Panc1 (cell line): ENCODE data around the gene GALNT9.

Experiments used
- SIN3A ChIP-seq: IDR thresholded peaks from 2 replicates; pipeline ENCODE4 v1.6.1; 2012; ENCODE audit warnings: low read depth, mild to moderate bottlenecking, low read length, moderate library complexity, borderline replicate concordance; ENCODE audit not compliant: insufficient read depth
- TF ChIP-seq, protein P1 (sequence below): fragments of 450-650 bp; IDR thresholded peaks from 2 replicates; pipeline ENCODE4 v1.5.1; 2017; ENCODE audit warnings: mild to moderate bottlenecking

DNA sequence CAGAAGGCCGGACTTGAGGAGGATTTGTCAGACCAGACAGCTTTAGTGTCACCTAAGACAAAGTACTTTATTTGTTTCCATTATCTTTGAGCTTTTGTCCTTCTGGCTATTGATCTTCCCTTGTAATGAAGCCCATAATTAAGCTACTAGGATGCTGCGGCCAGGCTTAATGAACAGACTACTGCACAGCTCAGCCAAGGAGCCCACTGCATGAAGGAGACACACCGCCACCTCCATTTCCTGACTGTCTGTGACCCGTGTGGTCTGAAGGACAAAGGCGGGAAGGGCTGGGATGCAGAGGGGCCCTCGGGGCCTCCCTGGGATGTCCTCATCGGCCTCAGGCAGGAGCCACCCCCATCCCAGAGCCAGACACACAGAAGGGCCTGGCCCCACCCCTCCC lies 31.0 kb upstream of the GALNT9 start:
- TF ChIP-seq, protein P1, sequence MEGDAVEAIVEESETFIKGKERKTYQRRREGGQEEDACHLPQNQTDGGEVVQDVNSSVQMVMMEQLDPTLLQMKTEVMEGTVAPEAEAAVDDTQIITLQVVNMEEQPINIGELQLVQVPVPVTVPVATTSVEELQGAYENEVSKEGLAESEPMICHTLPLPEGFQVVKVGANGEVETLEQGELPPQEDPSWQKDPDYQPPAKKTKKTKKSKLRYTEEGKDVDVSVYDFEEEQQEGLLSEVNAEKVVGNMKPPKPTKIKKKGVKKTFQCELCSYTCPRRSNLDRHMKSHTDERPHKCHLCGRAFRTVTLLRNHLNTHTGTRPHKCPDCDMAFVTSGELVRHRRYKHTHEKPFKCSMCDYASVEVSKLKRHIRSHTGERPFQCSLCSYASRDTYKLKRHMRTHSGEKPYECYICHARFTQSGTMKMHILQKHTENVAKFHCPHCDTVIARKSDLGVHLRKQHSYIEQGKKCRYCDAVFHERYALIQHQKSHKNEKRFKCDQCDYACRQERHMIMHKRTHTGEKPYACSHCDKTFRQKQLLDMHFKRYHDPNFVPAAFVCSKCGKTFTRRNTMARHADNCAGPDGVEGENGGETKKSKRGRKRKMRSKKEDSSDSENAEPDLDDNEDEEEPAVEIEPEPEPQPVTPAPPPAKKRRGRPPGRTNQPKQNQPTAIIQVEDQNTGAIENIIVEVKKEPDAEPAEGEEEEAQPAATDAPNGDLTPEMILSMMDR = no peak
- no peak for TF ChIP-seq SIN3A
